HG03354 (cell line): ENCODE measurements around the gene PLPPR2.
"Not testable (repeated sequence)": the region's sequence is repeated elsewhere in the genome, so short reads cannot be mapped to it uniquely, and the experiment has no call there.

Source experiments
- ATAC-seq: cut with Tn5 transposase; IDR thresholded peaks from one replicate; pipeline ENCODE4 v1.9.1; 2021; ENCODE audit warnings: mild to moderate bottlenecking; ENCODE audit not compliant: unreplicated experiment, poor library complexity, severe bottlenecking

The PLPPR2 gene

GRCh38 chr19:11387162-11388034, 32.2 kb downstream of the PLPPR2 start:
- ATAC-seq, result no peak

DNA sequence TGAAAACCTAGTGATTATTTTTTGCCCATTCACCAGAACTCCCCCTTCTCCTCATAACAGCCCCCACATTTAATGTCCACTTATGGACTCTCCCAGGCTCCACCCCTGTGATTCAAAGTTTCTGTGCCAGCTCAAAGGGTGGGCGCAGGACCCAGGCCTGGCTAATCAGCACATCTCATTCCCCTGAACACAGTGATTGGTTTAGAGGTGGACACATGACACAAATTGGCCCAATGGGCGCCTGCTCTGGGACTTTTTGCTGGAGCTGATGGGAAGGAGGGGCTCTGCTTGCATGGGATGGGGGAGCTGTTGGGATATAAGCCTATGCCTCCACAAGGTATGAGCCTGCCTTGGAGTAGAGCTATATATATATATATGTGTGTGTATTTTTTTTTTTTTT, 35.1 kb downstream of the PLPPR2 start:
- ATAC-seq, result no peak

DNA sequence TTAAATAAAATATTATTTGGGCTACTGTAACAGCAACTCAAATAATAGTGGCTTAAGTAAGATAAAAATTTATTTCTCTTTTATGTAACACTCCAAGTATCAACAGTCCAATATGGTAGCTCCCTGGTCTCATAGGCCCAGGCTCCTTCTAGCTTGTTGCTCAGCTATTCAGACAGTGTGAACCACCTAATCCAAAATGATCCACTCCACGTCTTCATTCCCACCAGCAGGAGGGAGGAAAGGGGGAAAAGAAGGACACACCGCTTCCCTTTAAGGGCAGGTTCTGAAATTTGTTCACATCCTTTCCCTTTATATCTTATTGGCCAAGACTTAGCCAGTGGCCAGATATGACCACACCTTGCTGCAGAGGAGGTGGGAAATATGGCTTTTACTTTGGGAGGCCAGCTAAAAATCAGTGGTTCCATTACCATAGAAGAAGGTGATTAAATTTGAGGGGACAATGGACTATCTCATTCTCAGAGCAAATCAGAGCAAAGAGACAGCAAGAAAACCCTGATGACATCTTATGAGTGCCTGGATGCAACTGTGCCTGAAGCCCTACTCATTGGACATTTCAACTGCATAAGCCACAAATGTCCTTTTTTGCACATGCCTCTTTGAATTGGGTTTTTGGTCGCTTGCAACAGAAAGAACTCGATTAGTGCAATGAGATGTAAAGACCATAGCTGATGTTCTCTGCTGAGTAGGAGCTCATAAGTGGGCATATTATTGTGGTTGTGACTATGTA, 35.9 kb downstream of the PLPPR2 start:
- no peak for ATAC-seq

GRCh38 chr19:11397089-11397610, 41.9 kb downstream of the PLPPR2 start:
- ATAC-seq, result no peak

DNA sequence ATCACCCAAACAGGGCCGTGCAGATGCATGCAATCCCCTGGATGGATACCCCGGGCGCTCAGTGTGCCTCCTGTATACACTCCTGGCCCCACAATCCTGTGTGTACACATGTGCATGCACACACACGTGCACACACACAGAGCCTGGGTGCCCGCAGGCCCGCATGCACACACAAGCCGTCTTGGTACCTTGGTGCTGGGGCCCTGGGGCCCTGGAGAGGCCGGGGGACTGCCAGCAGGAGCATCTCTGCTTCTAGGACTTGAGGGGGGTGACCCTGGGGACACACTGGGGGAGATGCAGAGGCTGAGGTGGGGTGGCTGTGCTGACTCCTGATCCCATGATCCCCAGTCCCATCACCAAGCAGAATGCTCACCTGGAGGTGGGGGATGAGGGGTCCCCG, 44.4 kb downstream of the PLPPR2 start:
- ATAC-seq, result no peak

- no peak for ATAC-seq
Observed at GRCh38 chr19:11400798-11401197, 45.6 kb downstream of the PLPPR2 start.

DNA sequence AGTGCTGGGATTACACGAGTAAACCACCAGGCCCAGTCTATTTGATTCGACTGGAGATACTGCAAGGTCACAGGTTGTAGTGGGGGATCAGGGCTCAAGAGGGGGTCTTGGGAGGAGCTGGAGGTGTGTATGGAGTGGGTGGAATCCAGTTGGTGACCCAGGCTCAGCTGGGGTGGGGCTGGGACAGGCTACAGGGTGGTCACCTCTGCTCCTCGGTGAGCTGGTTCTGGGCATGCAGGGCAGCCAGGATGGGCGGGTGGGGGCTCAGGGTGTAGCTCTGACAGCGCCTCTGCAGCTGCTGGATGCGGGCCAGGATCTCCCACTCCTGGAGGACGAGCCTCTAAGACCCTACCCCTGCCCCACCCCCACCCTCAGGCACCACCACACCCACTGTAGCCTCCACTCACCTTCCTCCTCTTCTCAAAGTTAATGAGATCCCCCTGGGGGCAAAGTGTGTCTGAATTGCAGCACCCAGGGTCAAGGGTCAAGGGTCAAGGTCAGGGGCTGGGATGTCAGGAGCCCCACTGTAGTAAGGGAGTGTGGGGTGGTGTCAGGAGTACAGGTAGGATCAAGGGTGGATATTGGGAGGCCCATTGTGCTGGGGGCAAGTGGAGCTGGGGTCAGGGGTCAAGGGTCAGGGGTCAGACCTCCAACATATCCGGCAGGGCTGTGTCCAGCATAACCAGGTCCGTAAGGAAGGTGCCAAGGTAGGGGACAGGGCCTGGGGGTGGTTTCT, 46.7 kb downstream of the PLPPR2 start:
- ATAC-seq, result no peak

GRCh38 chr19:11404588-11405222, 49.5 kb downstream of the PLPPR2 start:
- no peak for ATAC-seq

DNA sequence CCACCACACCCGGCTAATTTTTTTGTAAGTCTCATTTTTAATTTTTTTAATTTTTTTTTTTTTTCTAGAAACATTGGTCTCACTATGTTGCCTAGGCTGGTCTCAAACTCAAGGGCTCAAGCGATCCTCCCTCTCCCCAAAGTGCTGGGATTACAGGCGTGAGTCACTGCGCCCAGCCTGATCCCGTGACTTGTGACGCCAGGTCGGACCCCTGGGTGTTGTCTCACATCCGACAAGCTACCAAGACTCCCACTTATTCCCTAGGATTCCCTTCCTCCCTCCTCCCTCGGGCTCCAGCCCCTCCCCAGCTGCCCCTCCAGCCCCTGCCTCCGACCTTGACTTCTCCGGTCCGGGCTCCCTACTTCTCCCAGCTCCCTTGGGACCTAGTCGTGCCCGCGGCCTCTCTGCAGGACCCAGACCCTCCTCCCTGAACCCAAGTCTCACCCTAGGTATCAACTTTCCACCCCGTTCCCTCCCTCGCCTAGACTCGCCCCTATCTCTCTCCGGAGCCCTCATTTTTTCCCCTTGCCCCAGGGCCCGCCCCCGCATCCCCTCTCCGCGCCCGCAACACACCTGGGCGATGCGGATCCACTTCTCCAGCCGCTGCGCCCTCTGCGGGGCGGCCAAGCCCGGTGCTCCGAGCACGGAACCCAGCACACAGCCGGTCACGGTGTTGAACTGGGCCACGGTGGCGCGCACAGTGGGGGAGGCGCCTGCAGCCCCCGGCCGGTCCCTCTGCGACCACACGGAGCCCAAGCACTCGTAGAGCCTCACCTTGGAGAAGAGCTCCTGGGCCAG, 50.8 kb downstream of the PLPPR2 start:
- no peak for ATAC-seq

GRCh38 chr19:11406703-11407236, 51.5 kb downstream of the PLPPR2 start:
- not testable (repeated sequence) for ATAC-seq

GRCh38 chr19:11408591-11408990, 53.4 kb downstream of the PLPPR2 start:
- no peak for ATAC-seq

DNA sequence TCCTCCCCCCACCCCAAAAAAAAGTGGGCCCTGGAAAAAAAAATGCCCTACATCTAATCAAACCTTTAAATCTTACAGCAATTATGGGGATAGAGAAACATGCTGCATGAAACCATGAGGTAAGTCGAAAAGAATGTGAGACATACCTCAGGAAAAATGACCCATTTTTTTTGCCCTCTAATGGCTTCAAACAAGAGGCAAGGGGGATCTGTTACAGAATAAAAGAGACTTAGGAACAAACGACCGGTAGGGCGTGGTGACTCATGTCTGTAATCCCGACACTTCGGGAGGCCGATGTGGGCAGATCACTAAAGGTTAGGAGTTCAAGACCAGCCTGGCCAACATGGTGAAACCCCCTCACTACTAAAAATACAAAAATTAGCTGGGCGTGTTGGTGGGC, 55.5 kb downstream of the PLPPR2 start:
- no peak for ATAC-seq

- ATAC-seq, result no peak
Observed at GRCh38 chr19:11414544-11414943, 59.3 kb downstream of the PLPPR2 start.
